HG03175 (cell line): ENCODE measurements around the gene CYP19A1.
"Not testable (repeated sequence)": the region's sequence is repeated elsewhere in the genome, so short reads cannot be mapped to it uniquely, and the experiment has no call there.

Source experiments
- ATAC-seq: cut with Tn5 transposase; IDR thresholded peaks from one replicate; pipeline ENCODE4 v1.9.1; 2021; ENCODE audit warnings: mild to moderate bottlenecking, moderate library complexity; ENCODE audit not compliant: unreplicated experiment

CYP19A1 gene

DNA sequence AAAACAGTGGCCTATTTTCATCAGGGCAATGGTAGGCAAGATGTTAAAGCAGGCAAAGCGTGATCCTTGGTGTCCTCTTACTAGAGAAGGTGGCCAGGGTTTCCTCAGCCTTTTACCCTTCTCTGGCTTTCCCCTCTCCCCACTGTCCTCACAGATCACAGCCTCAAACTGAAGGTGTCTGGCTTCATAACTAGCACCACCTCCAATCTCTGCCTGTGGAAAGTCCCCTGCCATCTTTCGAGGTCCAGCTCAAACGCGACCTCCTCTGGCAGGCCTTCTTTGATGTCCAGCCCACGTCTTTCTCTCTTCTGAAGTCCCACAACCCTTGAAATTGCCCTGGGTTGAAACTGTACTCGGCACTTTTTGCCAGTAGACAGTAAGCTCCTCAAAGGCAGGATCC, 35.9 kb downstream of the CYP19A1 start:
- no peak for ATAC-seq

- ATAC-seq = no peak
Measured at GRCh38 chr15:51299187-51300015, 39.0 kb downstream of the CYP19A1 start.

- no peak for ATAC-seq
Measured at GRCh38 chr15:51298620-51299019, 39.8 kb downstream of the CYP19A1 start.

DNA sequence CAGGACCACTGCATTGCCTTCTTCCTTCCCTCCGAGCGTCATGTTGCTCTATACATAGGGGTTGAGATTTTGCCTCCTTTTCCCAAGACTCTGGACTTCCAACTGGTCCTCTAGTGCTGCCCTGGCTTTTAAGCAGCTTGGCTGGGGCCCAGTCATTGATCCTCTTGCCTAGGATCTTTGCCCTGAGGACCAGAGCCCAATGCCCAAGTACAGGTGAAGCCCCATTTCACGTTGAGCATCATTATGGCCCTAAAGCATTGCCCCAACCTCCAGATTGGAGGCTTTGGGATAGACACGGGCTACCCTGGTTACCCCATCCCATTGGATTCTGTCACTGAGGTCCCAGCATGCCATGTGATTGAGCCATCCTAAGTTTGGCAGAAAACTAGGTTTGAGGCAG, 47.7 kb downstream of the CYP19A1 start:
- no peak for ATAC-seq

DNA sequence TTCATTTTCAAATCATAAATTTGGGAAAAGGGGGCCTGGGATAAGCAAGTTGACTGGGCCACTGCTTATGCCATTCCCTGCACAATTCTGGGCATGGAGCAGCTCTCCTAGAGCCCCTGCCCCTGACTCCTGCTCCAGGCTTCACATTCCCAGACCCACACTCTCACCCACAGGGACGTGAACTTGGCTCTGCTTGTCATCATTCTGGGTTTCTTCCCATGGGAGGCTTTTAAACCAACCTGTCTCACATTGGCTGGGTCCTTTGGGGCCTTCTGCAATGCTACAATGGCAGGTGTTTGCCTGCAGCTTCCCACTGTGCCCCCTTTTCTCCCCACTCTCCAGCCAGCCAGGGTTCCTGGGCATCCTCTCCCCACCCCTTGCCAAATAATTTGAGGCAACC, 49.1 kb downstream of the CYP19A1 start:
- ATAC-seq = no peak

DNA sequence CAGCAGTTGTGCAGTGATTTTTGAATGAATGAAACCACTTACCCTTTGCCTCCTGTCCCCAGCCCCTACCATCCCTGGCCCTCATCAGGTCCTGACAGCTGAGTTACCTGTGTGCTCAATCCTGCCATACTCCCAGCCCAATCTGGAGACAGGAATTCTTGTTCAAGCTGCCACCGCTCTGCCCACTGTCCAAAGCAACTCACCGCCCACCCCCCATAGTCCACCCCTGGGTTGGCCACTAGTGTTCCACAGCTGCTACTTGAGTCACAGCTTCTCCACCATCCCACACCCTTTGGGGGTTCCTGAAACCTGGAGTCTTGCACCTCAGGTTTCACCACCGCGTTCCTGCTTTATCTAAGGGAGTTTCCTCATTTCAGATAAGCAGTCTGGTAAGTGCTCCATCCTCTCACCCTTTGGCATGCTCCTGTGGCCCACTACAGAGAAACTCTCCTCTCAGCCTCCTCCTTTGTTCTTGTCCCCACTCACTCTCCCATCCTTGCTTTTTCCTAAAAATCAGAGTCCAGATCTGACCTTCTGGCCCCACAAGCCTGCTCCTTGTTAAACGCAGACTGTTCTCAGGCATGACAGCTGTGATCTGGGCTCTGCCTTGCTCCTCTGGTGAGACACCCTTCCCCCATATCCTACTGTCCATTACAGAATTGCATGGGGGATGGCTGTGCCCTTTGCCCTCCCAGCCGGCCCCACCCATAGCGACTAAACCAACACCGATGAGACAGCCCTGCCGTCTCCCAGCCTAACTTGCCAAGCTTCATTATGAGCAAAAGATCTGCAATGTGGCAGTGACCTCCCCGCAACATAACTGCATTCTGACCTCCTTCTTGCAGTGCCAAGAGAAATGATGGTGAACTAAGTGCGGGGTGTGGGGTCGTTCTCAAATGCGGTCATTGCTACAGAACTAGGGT, 50.0 kb downstream of the CYP19A1 start:
- ATAC-seq = no peak

- ATAC-seq = no peak
Measured at GRCh38 chr15:51286816-51287215, 51.6 kb downstream of the CYP19A1 start.

DNA sequence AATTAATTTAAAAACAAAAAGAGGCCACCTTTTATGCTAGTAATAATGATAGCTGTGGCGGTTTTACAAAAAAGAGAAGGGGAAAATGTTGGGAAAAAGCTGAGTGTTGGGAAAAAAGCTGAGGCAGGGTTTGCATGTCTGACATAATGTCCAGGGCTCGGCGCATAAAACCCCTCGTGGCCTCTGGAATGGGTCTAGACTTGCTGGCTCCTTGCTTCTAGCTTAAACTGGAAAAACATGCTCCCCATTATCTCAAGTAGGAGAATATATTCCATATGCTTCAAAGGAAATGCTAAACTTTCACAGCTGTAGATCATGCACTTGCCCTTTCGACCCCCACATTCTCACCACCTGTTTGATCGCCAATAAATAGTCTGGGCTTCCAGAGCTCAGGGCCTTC, 53.0 kb downstream of the CYP19A1 start:
- ATAC-seq = no peak

- no peak for ATAC-seq
Measured at GRCh38 chr15:51284871-51285270, 53.5 kb downstream of the CYP19A1 start.

- ATAC-seq = no peak
Measured at GRCh38 chr15:51283026-51283425, 55.4 kb downstream of the CYP19A1 start.

DNA sequence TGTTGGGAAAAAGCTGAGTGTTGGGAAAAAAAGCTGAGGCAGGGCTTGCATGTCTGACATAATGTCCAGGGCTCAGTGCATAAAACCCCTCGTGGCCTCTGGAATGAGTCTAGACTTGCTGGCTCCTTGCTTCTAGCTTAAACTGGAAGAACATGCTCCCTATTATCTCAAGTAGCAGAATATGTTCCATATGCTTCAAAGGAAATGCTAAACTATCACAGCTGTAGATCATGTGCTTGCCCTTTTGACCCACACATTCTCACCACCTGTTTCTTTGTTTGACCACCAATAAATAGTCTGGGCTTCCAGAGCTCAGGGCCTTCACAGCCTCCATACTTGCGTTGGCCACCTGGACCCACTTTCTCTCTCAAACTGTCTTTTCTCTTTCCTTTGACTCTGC, 56.2 kb downstream of the CYP19A1 start:
- not testable (repeated sequence) for ATAC-seq

- ATAC-seq = no peak
Measured at GRCh38 chr15:51281368-51281967, 56.9 kb downstream of the CYP19A1 start.

DNA sequence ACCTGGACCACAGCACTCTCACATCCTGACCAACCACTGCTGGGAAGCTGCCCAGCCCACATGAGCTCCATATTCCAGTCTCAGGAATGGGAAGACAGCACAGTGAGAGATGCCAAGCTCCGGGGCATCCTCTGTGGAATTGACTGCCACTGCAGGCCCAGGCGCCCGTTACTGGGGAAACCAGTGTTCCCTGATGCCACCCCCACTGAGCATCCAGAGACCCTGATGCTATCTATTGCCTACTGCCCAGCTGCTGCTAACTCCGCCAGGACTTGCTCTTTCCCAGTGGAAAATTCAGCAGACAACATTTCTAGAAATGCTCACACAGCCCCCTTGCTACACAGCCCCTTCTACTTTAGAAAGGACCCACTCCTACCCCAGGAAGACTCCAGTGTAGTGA, 57.6 kb downstream of the CYP19A1 start:
- ATAC-seq = no peak

GRCh38 chr15:51279391-51279790, 59.0 kb downstream of the CYP19A1 start:
- ATAC-seq = no peak

- no peak for ATAC-seq
Measured at GRCh38 chr15:51277101-51277500, 61.3 kb downstream of the CYP19A1 start.

DNA sequence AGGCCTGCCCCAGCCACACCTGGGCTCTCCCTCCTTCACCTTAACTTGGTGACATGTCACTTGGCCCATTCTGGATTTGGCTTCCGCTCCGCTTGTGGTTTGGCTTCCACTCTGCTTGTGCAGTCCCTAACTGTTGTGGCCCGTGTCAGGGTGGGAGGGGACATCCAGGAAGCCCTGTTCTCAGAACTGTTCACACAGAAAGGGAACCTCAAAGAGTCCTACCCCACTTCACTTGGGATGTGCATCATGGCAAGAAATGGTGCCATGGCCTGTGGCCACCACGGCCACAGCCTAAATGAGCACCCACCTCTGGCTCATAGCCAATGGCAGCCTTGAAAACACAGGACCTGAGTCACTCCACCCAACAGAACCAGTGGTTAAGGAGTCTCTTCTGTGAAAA, 63.4 kb downstream of the CYP19A1 start:
- ATAC-seq = no peak

DNA sequence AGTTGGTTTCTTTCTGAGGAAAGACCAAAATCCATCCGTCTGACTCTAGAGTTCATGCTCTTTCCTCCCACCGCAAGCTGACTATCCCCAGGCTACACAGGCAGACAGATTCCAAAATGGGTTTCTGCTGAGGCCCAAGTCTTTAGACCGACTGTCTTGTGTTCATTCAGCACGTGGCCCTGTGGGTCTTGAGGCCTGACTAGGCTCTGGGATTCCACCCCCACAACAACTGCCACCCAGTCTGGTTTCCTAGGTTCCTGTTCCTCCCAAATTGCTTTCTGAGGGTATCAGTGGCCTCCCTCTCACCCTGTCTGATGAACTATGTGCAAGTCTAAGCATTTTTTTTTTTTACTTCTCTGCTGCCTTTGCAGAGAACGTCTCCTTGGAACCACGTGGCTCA, 67.7 kb downstream of the CYP19A1 start:
- ATAC-seq = no peak

DNA sequence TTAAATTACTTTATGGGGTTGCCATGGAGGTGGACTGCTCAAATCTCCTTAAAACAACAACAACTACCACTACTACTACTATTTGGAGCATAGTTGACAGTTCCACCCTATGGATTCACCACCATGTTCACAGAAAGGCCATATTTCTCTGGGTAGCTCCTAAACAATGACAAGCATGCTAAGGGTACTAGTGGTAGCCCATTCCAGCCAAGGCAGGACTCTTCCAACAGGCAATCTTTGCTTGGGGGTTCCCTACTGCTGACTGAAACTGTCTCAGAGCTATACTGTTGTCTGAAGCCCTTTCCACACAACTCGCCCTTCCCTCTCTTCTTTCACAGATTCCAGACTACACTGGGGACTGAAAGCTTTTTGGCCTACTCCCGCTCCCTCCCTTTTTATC, 68.9 kb downstream of the CYP19A1 start:
- ATAC-seq = no peak

DNA sequence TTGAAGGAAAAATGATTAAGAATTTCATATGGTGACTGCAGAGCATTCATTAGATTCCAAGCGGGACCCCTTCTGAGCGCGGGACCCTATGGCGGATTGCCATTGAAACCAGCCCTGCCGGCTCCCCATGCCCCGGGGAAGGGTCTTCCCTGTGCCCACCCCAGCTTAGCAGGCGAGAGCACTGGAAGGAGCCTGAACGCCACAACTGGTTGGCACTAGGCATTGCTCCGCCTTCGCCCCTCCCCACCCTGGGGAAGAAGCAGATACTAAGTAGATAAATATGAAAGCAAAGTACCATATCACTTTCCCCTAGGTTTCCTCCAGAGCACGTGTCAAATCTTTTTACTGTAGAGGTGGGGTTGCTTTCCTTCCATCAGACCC, 70.7 kb downstream of the CYP19A1 start:
- no peak for ATAC-seq

DNA sequence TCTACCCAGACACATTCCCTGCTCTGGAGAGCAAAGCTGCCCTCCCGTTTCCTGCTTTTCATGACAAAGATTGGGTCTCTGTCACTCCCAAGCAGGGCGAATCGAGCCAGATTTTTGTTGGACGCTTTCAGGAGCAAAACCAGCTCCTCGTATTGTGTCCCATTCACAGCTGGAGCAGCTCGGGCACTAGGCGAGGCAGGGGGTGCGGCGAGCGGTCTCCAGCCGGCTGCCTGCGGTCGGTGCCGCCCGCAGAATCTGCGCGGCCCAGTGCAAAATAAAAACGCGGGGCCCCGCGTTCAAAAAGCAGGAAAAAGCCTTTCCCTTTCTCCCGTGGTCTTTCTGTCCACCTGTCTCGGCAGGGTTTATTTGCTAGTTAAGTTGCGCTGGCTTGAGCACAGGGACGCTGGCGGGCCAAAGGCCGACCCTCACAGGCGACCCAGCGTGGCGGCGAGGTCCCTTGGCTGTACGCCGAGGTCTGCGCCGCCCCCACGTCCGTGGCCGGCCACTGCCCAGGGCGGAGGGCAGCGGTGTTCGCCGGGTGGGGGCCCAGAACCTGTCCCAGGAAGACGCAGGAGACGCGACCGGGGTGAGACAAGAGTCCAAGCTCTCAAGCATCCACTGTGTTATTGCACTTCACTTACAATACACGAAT, 71.2 kb downstream of the CYP19A1 start:
- ATAC-seq = no peak

- no peak for ATAC-seq
Measured at GRCh38 chr15:51266656-51267050, 71.7 kb downstream of the CYP19A1 start.
